ENCODE data around the gene RCSD1.

The RCSD1 gene

DNA sequence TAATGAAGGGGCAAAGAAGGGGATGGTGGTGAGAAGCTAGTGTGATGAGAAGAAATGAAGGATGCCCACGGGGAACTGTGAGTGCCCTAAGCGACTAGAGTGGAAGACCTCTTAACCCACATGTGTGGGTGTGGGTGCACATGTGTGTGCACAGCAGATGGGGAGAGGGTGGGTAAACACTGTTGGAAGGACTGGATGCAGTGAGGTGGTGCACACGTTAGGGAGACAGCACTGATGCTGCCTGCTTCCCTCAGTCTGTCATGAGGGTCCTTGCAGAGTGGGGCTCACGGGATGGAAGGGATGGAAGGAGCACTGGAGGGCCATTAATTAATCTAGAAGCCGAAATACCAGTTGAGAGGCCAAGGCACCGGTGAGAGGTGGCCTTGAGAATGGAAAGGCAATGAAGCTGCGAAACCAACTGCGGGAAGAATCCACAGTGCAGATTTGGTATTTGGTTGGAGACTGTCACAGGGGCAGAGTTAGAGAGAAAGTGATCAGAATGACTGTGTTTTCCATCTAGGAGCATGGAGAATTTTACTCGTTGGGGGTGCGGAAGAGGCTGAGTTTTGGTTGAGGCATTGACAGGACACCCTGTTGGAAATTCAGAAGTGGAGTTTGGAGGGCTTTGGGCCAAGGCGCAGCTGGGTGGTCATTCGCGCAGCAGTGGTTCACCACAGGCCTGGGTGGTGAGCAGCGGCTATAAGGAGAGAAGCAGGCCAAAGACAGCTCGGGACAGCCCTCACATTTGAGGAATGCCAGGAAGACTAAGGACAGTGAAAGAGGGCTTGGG lies 15.8 kb downstream of the RCSD1 start:
- H3K27me3 ChIP-seq (replicated peaks), result no peaks in the 10 kb centered on the region
- no peaks in the 10 kb centered on the region for H3K36me3 ChIP-seq (replicated peaks)
- no peak overlapping the region for H3K4me3 ChIP-seq (ENCODE audit: low read depth, low read length)
- TF ChIP-seq, protein P1, sequence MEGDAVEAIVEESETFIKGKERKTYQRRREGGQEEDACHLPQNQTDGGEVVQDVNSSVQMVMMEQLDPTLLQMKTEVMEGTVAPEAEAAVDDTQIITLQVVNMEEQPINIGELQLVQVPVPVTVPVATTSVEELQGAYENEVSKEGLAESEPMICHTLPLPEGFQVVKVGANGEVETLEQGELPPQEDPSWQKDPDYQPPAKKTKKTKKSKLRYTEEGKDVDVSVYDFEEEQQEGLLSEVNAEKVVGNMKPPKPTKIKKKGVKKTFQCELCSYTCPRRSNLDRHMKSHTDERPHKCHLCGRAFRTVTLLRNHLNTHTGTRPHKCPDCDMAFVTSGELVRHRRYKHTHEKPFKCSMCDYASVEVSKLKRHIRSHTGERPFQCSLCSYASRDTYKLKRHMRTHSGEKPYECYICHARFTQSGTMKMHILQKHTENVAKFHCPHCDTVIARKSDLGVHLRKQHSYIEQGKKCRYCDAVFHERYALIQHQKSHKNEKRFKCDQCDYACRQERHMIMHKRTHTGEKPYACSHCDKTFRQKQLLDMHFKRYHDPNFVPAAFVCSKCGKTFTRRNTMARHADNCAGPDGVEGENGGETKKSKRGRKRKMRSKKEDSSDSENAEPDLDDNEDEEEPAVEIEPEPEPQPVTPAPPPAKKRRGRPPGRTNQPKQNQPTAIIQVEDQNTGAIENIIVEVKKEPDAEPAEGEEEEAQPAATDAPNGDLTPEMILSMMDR (IDR thresholded peaks at IDR 0.05; ENCODE audit: low read depth, low read length, missing control alignments), result no peak
- H3K27ac ChIP-seq, result no peak overlapping the region
- no peak for DNase-seq
- in situ Hi-C loops (cut with HindIII; ENCODE audit: low pct_ligation_motif_present, low sequenced_read_pairs), result no loop called here

DNA sequence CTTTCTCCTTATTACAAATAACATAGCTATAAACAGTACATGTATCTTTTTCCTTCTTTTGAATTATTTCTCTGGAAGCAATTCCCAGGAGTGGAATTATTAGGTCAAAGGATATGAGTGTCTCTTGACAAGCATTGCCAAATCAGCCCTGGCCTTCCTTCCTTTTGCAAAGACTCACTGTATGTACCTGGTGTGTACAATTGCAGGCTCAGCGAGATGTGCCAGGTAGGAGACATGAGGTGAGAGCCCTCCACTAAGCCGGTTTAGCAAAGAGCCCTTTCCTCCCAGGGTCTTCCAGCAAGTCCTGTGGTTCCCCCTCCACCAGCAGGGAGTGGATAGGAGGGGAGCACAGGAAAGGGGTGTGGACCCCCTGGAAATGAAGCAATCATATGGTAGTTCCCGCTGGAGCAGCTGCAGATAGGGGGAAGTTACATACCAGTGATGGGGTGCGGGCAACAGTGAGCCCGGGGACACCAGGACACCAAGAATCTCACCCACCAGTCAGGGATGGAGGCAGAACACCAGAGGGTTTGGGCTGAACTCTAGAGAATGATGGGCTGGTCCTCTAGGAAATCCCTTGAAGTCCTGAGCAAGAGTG lies 18.3 kb downstream of the RCSD1 start:
- no peaks in the 10 kb centered on the region for H3K27me3 ChIP-seq (replicated peaks)
- no peaks in the 10 kb centered on the region for H3K36me3 ChIP-seq (replicated peaks)
- in situ Hi-C loops (cut with HindIII; ENCODE audit: low pct_ligation_motif_present, low sequenced_read_pairs), result no loop called here
- TF ChIP-seq, protein P1 (IDR thresholded peaks at IDR 0.05; ENCODE audit: low read depth, low read length, missing control alignments), result no peak
- no peak for DNase-seq
- no peak overlapping the region for H3K27ac ChIP-seq
- no peak overlapping the region for H3K4me3 ChIP-seq (ENCODE audit: low read depth, low read length)

DNA sequence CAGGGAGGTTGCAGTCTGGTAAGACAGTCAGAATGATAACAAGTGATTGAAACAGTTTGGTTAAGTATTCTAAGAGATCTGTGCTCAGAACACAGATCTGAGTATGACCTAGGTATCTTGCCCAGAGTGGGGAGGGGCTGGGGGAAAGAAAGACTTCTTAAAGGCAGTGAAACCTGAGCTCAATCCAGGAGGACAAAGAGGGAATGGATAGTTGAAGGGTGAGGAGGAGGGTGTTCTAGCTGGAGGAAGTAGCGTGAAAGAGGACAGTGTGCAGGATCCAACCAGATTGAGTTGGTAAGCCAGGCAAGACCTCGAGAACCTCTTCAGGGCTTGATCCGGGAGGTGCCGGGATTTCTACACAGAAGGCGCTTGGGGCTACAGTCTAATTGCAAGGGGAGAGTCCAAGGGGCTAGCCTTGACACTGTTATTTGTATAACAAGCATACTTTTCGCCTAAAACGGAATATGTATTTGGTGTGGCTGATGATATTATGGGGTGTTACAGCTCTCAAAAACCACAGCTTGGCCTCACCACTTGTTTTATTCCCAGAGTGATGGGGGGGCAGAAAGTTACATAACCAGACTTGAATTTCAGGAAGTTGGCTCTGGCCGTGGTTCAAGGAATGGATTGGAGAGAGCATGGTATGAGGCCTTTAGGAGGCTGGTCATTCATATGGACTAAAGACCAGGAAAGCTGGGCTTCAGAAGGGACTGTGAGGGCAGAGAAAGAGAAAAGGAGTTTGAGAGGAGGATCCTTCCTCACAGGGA lies 19.1 kb downstream of the RCSD1 start:
- no peak for DNase-seq
- H3K27ac ChIP-seq, result no peak overlapping the region
- no peaks in the 10 kb centered on the region for H3K27me3 ChIP-seq (replicated peaks)
- H3K4me3 ChIP-seq (ENCODE audit: low read depth, low read length), result no peak overlapping the region
- TF ChIP-seq, protein P1 (IDR thresholded peaks at IDR 0.05; ENCODE audit: low read depth, low read length, missing control alignments), result no peak
- no peaks in the 10 kb centered on the region for H3K36me3 ChIP-seq (replicated peaks)
- in situ Hi-C loops (cut with HindIII; ENCODE audit: low pct_ligation_motif_present, low sequenced_read_pairs), result no loop called here

DNA sequence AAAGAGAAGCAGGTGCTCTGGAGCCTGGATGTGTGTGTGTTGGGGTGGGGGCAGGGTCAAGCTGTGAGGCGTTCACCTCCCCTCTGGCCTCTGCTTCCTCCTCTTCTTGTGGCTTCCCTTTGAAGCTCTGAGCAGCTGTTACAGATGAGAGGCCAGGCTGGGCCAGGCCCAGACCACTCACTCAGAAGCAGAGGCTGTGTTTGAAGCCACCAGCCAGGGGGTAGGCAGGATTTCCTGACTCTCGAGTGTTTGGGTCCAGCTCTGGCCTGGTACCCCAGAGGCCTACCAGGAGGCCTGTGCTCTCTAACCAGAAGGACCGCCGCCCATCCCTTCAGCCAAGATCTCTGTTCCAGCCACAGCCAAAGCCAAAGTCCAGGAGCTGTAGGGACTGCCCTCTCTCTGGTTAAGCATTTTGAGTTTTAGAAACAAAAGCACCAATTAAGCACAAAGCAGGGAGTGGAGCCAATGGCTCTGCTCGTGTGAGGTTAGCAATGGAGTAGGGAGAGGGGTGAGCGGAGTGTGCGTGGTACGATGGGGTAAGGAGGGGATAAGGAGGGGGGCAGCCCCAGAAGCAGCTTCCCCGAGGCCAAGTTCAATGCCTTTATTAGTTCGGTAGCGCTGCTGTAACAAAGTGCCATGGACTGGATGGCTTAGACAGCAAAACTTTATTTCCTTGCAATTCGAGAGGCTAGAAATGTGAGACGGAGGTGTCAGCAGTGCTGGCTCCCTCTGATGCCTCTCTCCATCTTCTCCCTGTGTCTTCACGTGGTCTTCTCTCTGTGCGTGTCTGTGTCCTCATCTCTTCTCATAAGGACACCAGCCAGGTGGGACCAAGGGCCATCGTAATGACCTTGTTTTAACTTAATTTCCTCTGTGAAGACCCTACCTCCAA lies 20.5 kb downstream of the RCSD1 start:
- H3K27me3 ChIP-seq (replicated peaks), result no peaks in the 10 kb centered on the region
- no peak overlapping the region for H3K27ac ChIP-seq
- in situ Hi-C loops (cut with HindIII; ENCODE audit: low pct_ligation_motif_present, low sequenced_read_pairs), result no loop called here
- no peaks in the 10 kb centered on the region for H3K36me3 ChIP-seq (replicated peaks)
- no peak overlapping the region for H3K4me3 ChIP-seq (ENCODE audit: low read depth, low read length)
- no peak for DNase-seq
- TF ChIP-seq, protein P1 (IDR thresholded peaks at IDR 0.05; ENCODE audit: low read depth, low read length, missing control alignments), result no peak

DNA sequence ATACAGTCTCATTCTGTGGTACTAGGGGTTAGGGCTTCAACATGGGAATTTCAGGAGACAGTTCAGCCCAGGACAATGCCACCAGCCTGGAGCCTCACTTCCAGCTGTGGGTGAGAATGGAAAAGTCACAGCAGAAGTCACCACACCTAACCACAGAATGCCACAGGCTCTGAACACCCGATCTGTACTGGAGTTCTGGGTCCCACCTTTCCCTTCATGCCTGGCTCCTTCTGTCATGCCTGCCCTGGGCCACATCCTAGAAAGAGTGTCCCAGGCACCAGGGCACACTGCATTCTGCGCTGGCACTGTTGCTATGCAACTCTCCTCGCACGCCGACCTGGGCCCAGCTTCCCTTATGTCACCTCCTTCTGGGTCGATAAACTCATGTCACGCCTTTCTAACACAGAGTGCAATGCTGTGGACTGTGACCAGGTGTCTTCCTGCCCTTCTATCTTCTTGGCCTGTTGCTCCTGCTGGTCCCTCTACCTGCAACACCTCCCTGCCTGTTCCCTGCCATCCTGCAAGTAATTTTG lies 21.2 kb downstream of the RCSD1 start:
- in situ Hi-C loops (cut with HindIII; ENCODE audit: low pct_ligation_motif_present, low sequenced_read_pairs), result no loop called here
- H3K27me3 ChIP-seq (replicated peaks), result no peaks in the 10 kb centered on the region
- TF ChIP-seq, protein P1 (IDR thresholded peaks at IDR 0.05; ENCODE audit: low read depth, low read length, missing control alignments), result no peak
- H3K27ac ChIP-seq, result no peak overlapping the region
- no peak overlapping the region for H3K4me3 ChIP-seq (ENCODE audit: low read depth, low read length)
- no peaks in the 10 kb centered on the region for H3K36me3 ChIP-seq (replicated peaks)
- no peak for DNase-seq
